DND-41 (cell line): ENCODE results near the gene SPRYD3.

Experiments used
- CTCF ChIP-seq: IDR thresholded peaks from 2 replicates; pipeline ENCODE4 v1.5.1; 2012; ENCODE audit warnings: borderline replicate concordance, low read length, moderate library complexity, mild to moderate bottlenecking; ENCODE audit not compliant: poor library complexity, severe bottlenecking; ENCODE audit errors: extremely low read depth
- EZH2 ChIP-seq: IDR thresholded peaks from 3 replicates; pipeline ENCODE4 v1.6.1; 2012; ENCODE audit warnings: borderline replicate concordance, low read depth, mild to moderate bottlenecking, moderate library complexity, low read length, inconsistent platforms; ENCODE audit not compliant: severe bottlenecking

- TF ChIP-seq CTCF (no peak), EZH2 (no peak)
Observed at GRCh38 chr12:53096759-53097158, 17.6 kb upstream of the SPRYD3 start.
